CD14-positive monocyte (primary cell): Measurements from ENCODE around the gene RAMP1. TPM values are rescaled to one million over a fixed set of nuclear protein-coding genes. Genes with fewer than 3 reads are reported as not detected.
A peak's percentile ranks its signal among the peaks of the same experiment; 100 is the strongest.

Source experiments
- DNase-seq, 3 donors: peaks; one replicate each; pipeline ENCODE4 v3.0.0-alpha.2; 2011 to 2022
- H2AFZ ChIP-seq: 2 replicates; pipeline ENCODE4 v1.6.0; 2012; ENCODE audit warnings: mild to moderate bottlenecking, low read depth, low read length, inconsistent platforms; ENCODE audit not compliant: insufficient read depth, poor library complexity, severe bottlenecking
- H3K27ac ChIP-seq, 2 donors: 1 replicate in 1 of 2; 2 replicates in 1 of 2; pipeline ENCODE4 v1.5.1; 2012 to 2013; ENCODE audit warnings: low read length in 2 of 2, control low read depth in 1 of 2, inconsistent platforms in 1 of 2, low read depth in 1 of 2, mild to moderate bottlenecking in 1 of 2
- H3K27me3 ChIP-seq, 2 donors: one replicate each; pipeline versions ENCODE4 v1.6.0 to v1.6.1; 2011 to 2013; ENCODE audit warnings: low read length in 2 of 2; ENCODE audit not compliant: control insufficient read depth in 2 of 2, insufficient read depth in 2 of 2
- H3K36me3 ChIP-seq, 2 donors: replicated peaks in 1 of 2; 1 replicate in 1 of 2; 2 replicates in 1 of 2; pipeline versions ENCODE4 v1.5.1 to v1.6.1; 2012 to 2013; ENCODE audit warnings: low read length in 2 of 2, control low read depth in 1 of 2, inconsistent platforms in 1 of 2, mild to moderate bottlenecking in 1 of 2; ENCODE audit not compliant: insufficient read depth in 2 of 2, control insufficient read depth in 1 of 2
- H3K4me1 ChIP-seq, 2 donors: 1 replicate in 1 of 2; 2 replicates in 1 of 2; pipeline versions ENCODE4 v1.5.1 to v1.6.1; 2012 to 2013; ENCODE audit warnings: low read length in 2 of 2, control low read depth in 1 of 2, inconsistent platforms in 1 of 2, mild to moderate bottlenecking in 1 of 2, moderate library complexity in 1 of 2; ENCODE audit not compliant: insufficient read depth in 2 of 2, control insufficient read depth in 1 of 2
- H3K4me2 ChIP-seq: replicated peaks from 2 replicates; pipeline ENCODE3; 2012; ENCODE audit warnings: low read length, moderate library complexity, mild to moderate bottlenecking; ENCODE audit not compliant: poor library complexity, severe bottlenecking; ENCODE audit errors: extremely low read depth
- H3K4me3 ChIP-seq, 3 experiments: fragments of 200-600 bp in 1 of 3; sonication (generic) in 1 of 3; replicated peaks in 1 of 3; 1 replicate in 2 of 3; 2 replicates in 1 of 3; pipeline ENCODE4 v1.5.1; 2011 to 2013; ENCODE audit warnings: low read length in 3 of 3, mild to moderate bottlenecking in 3 of 3, control low read depth in 2 of 3, low read depth in 2 of 3, inconsistent platforms in 1 of 3, moderate library complexity in 1 of 3
- H3K79me2 ChIP-seq: 2 replicates; pipeline ENCODE4 v1.6.0; 2012; ENCODE audit warnings: mild to moderate bottlenecking, control low read depth, inconsistent platforms, low read length, moderate library complexity; ENCODE audit not compliant: insufficient read depth
- H3K9ac ChIP-seq: 2 replicates; pipeline ENCODE4 v1.6.0; 2017; ENCODE audit warnings: low read length, mild to moderate bottlenecking; ENCODE audit not compliant: insufficient read depth, poor library complexity, severe bottlenecking
- H3K9me3 ChIP-seq, 2 donors: replicated peaks in 1 of 2; 1 replicate in 1 of 2; 2 replicates in 1 of 2; pipeline versions ENCODE4 v1.5.1 to v1.6.1; 2012 to 2013; ENCODE audit warnings: low read length in 2 of 2, control low read depth in 1 of 2; ENCODE audit not compliant: control insufficient read depth in 1 of 2, insufficient read depth in 1 of 2
- H4K20me1 ChIP-seq: 2 replicates; pipeline ENCODE4 v1.6.0; 2012; ENCODE audit warnings: mild to moderate bottlenecking, low read length, control low read depth, moderate library complexity; ENCODE audit not compliant: insufficient read depth
- H3K27ac Mint-ChIP-seq, 7 donors: one replicate each; pipeline ENCODE4 v1.8.0; 2020; ENCODE audit warnings: mild to moderate bottlenecking in 7 of 7, mixed read lengths in 7 of 7, moderate library complexity in 6 of 7, inconsistent platforms in 2 of 7
- H3K27me3 Mint-ChIP-seq, 3 donors: one replicate each; pipeline ENCODE4 v1.8.0; 2021 to 2022; ENCODE audit warnings: low read depth in 3 of 3, mild to moderate bottlenecking in 3 of 3, mixed read lengths in 3 of 3, moderate library complexity in 3 of 3, inconsistent platforms in 1 of 3
- H3K36me3 Mint-ChIP-seq, 2 donors: one replicate each; pipeline ENCODE4 v1.8.0; 2020; ENCODE audit warnings: mixed read lengths in 2 of 2, inconsistent platforms in 1 of 2, mild to moderate bottlenecking in 1 of 2
- H3K4me1 Mint-ChIP-seq: one replicate; pipeline ENCODE4 v1.8.0; 2020; ENCODE audit warnings: mild to moderate bottlenecking, mixed read lengths
- H3K4me3 Mint-ChIP-seq, 2 donors: one replicate each; pipeline ENCODE4 v1.8.0; 2020; ENCODE audit warnings: mild to moderate bottlenecking in 2 of 2, mixed read lengths in 2 of 2, moderate library complexity in 1 of 2
- H3K9me3 Mint-ChIP-seq, 7 donors: one replicate each; pipeline ENCODE4 v1.8.0; 2020 to 2022; ENCODE audit warnings: mixed read lengths in 7 of 7, mild to moderate bottlenecking in 6 of 7, moderate library complexity in 6 of 7, inconsistent platforms in 2 of 7
- CTCF ChIP-seq: fragments of 200-600 bp; IDR thresholded peaks from one replicate; pipeline ENCODE4 v1.8.0; 2022; ENCODE audit warnings: antibody characterized with exemption, mild to moderate bottlenecking
- whole genome bisulfite sequencing: methylation state at CpG from one replicate; pipeline ENCODE4 v1.1.5; 2013; ENCODE audit warnings: missing lambda C conversion rate; ENCODE audit not compliant: insufficient coverage; 5-methylcytosine and 5-hydroxymethylcytosine counted together
- intact Hi-C, 2 donors: fragments of 100-400 bp; cut with micrococcal nuclease; formaldehyde crosslinking; loops; one replicate each; pipeline versions ENCODE4 v1.15.0 to v1.15.1; 2023
- polyA plus RNA-seq, 3 donors: library from polyadenylated mRNA; depleted of rRNA in 1 of 3; unstranded in 2 of 3; stranded (reverse) in 1 of 3; fragments of 300-500 nt in 2 of 3; fragments of >200 nt in 1 of 3; fragmentation: Illumina TruSeq in 2 of 3; gene quantifications; 1 replicate in 2 of 3; 2 replicates in 1 of 3; pipeline ENCODE4 v1.2.3, GENCODE V29; 2012 to 2021

Gene RAMP1
- polyA plus RNA-seq, 3 donors, result not detected

- H3K36me3 Mint-ChIP-seq, result peaks cover 0 to 2% of the 10 kb centered on the region in 2 donors
- no peak for TF ChIP-seq CTCF
- Histone ChIP-seq H3K79me2 (no peaks in the 10 kb centered on the region), H3K4me2 (no peak overlapping the region), H3K4me3 (no peak overlapping the region), H3K9me3 (no peaks in the 10 kb centered on the region), H4K20me1 (no peaks in the 10 kb centered on the region), H2AFZ (no peak overlapping the region), H3K9ac (peak overlapping the region; percentile 15), H3K27me3 (peaks cover 11 to 37% of the 10 kb centered on the region in 2 donors), H3K36me3 (no peaks in the 10 kb centered on the region), H3K27ac (no peak overlapping the region), H3K4me1 (no peaks in the 10 kb centered on the region)
- peaks cover 18% of the 10 kb centered on the region for H3K4me1 Mint-ChIP-seq
- H3K9me3 Mint-ChIP-seq, result peaks cover 0 to 9% (median 2%) of the 10 kb centered on the region in 7 donors
- H3K4me3 Mint-ChIP-seq, result no peak overlapping the region
- peaks cover 26 to 45% (median 44%) of the 10 kb centered on the region in 3 donors for H3K27me3 Mint-ChIP-seq
- intact Hi-C loops, result no loop called here
- 97% methylated on average over 4 of the region's 8 CpGs for WGBS
- H3K27ac Mint-ChIP-seq, result no peak overlapping the region
- no peak for DNase-seq
These were observed 3.1 kb downstream of the RAMP1 start for GRCh38 chr2:237862528-237862895.

- DNase-seq, result no peak
- peaks cover 18% of the 10 kb centered on the region for H3K4me1 Mint-ChIP-seq
- peaks cover 26 to 46% (median 46%) of the 10 kb centered on the region in 3 donors for H3K27me3 Mint-ChIP-seq
- peaks cover 0 to 9% (median 2%) of the 10 kb centered on the region in 7 donors for H3K9me3 Mint-ChIP-seq
- Histone ChIP-seq H3K9me3 (no peaks in the 10 kb centered on the region), H2AFZ (no peak overlapping the region), H3K4me3 (no peak overlapping the region), H3K36me3 (no peaks in the 10 kb centered on the region), H3K27ac (no peak overlapping the region), H3K9ac (peak overlapping the region; percentile 15), H3K79me2 (no peaks in the 10 kb centered on the region), H3K27me3 (peaks cover 11 to 35% of the 10 kb centered on the region in 2 donors), H3K4me2 (no peak overlapping the region), H4K20me1 (no peaks in the 10 kb centered on the region), H3K4me1 (no peaks in the 10 kb centered on the region)
- intact Hi-C loops, result no loop called here
- no peak for TF ChIP-seq CTCF
- no peak overlapping the region for H3K27ac Mint-ChIP-seq
- no peak overlapping the region for H3K4me3 Mint-ChIP-seq
- peaks cover 0 to 2% of the 10 kb centered on the region in 2 donors for H3K36me3 Mint-ChIP-seq
- WGBS, result 93% methylated on average over 2 of the region's 4 CpGs
These were observed 3.7 kb downstream of the RAMP1 start for GRCh38 chr2:237863102-237863511.
